Measurements from ENCODE around the gene IRX3.

IRX3 gene

GRCh38 chr16:54286366-54287130 lies at the start of gene IRX3:
Gene IRX3, minus strand, starts transcription at chr16:54286787. Its CDS starts 737 bp downstream, at chr16:54286050.
- peak; percentile 92 for DNase-seq
- in situ Hi-C loops (cut with HindIII; ENCODE audit: low pct_ligation_motif_present, low pct_unique_long_range_greater_than_20kb, low sequenced_read_pairs) = no loop called here

GRCh38 chr16:54335230-54335629 lies 48.6 kb upstream of the IRX3 start:
- no peak for DNase-seq
- in situ Hi-C loops (cut with HindIII; ENCODE audit: low pct_ligation_motif_present, low pct_unique_long_range_greater_than_20kb, low sequenced_read_pairs) = no loop called here

GRCh38 chr16:54334208-54334607 lies 47.6 kb upstream of the IRX3 start:
- in situ Hi-C loops (cut with HindIII; ENCODE audit: low pct_ligation_motif_present, low pct_unique_long_range_greater_than_20kb, low sequenced_read_pairs) = no loop called here
- no peak for DNase-seq

- in situ Hi-C loops (cut with HindIII; ENCODE audit: low pct_ligation_motif_present, low pct_unique_long_range_greater_than_20kb, low sequenced_read_pairs) = no loop called here
- DNase-seq = no peak
Observed at GRCh38 chr16:54331241-54332002, 44.8 kb upstream of the IRX3 start.

- in situ Hi-C loops (cut with HindIII; ENCODE audit: low pct_ligation_motif_present, low pct_unique_long_range_greater_than_20kb, low sequenced_read_pairs) = no loop called here
- DNase-seq = no peak
Observed at GRCh38 chr16:54327609-54328008, 41.0 kb upstream of the IRX3 start.

- DNase-seq = peak; percentile 67
- in situ Hi-C loops (cut with HindIII; ENCODE audit: low pct_ligation_motif_present, low pct_unique_long_range_greater_than_20kb, low sequenced_read_pairs) = no loop called here
Observed at GRCh38 chr16:54326266-54326662, 39.7 kb upstream of the IRX3 start.

- no peak for DNase-seq
- in situ Hi-C loops (cut with HindIII; ENCODE audit: low pct_ligation_motif_present, low pct_unique_long_range_greater_than_20kb, low sequenced_read_pairs) = no loop called here
Observed at GRCh38 chr16:54325616-54326265, 39.2 kb upstream of the IRX3 start.

- in situ Hi-C loops (cut with HindIII; ENCODE audit: low pct_ligation_motif_present, low pct_unique_long_range_greater_than_20kb, low sequenced_read_pairs) = no loop called here
- DNase-seq = no peak
Observed at GRCh38 chr16:54324716-54325115, 38.1 kb upstream of the IRX3 start.

GRCh38 chr16:54320697-54321340 lies 34.2 kb upstream of the IRX3 start:
- no peak for DNase-seq
- in situ Hi-C loops (cut with HindIII; ENCODE audit: low pct_ligation_motif_present, low pct_unique_long_range_greater_than_20kb, low sequenced_read_pairs) = no loop called here

- in situ Hi-C loops (cut with HindIII; ENCODE audit: low pct_ligation_motif_present, low pct_unique_long_range_greater_than_20kb, low sequenced_read_pairs) = no loop called here
- no peak for DNase-seq
Observed at GRCh38 chr16:54318941-54319340, 32.4 kb upstream of the IRX3 start.

GRCh38 chr16:54317101-54317611 lies 30.6 kb upstream of the IRX3 start:
- DNase-seq = no peak
- in situ Hi-C loops (cut with HindIII; ENCODE audit: low pct_ligation_motif_present, low pct_unique_long_range_greater_than_20kb, low sequenced_read_pairs) = no loop called here

- in situ Hi-C loops (cut with HindIII; ENCODE audit: low pct_ligation_motif_present, low pct_unique_long_range_greater_than_20kb, low sequenced_read_pairs) = no loop called here
- no peak for DNase-seq
Observed at GRCh38 chr16:54316095-54316889, 29.7 kb upstream of the IRX3 start.

- no peak for DNase-seq
- in situ Hi-C loops (cut with HindIII; ENCODE audit: low pct_ligation_motif_present, low pct_unique_long_range_greater_than_20kb, low sequenced_read_pairs) = no loop called here
Observed at GRCh38 chr16:54313789-54314188, 27.2 kb upstream of the IRX3 start.

- DNase-seq = no peak
- in situ Hi-C loops (cut with HindIII; ENCODE audit: low pct_ligation_motif_present, low pct_unique_long_range_greater_than_20kb, low sequenced_read_pairs) = no loop called here
Observed at GRCh38 chr16:54312502-54312991, 26.0 kb upstream of the IRX3 start.

- DNase-seq = no peak
- in situ Hi-C loops (cut with HindIII; ENCODE audit: low pct_ligation_motif_present, low pct_unique_long_range_greater_than_20kb, low sequenced_read_pairs) = no loop called here
Observed at GRCh38 chr16:54309341-54309740, 22.8 kb upstream of the IRX3 start.

- in situ Hi-C loops (cut with HindIII; ENCODE audit: low pct_ligation_motif_present, low pct_unique_long_range_greater_than_20kb, low sequenced_read_pairs) = no loop called here
- no peak for DNase-seq
Observed at GRCh38 chr16:54305080-54305479, 18.5 kb upstream of the IRX3 start.

- no peak for DNase-seq
- in situ Hi-C loops (cut with HindIII; ENCODE audit: low pct_ligation_motif_present, low pct_unique_long_range_greater_than_20kb, low sequenced_read_pairs) = no loop called here
Observed at GRCh38 chr16:54303613-54304012, 17.0 kb upstream of the IRX3 start.

GRCh38 chr16:54297154-54297553 lies 10.6 kb upstream of the IRX3 start:
- in situ Hi-C loops (cut with HindIII; ENCODE audit: low pct_ligation_motif_present, low pct_unique_long_range_greater_than_20kb, low sequenced_read_pairs) = no loop called here
- no peak for DNase-seq

Data from ACHN (cell line).